ENCODE results near the gene ARHGEF12. TPM values are rescaled to one million over a fixed set of nuclear protein-coding genes. Genes with fewer than 3 reads are reported as not detected.

ARHGEF12 gene
- polyA plus RNA-seq, 3 donors = 0.25 to 0.87 (median 0.27) TPM

DNA sequence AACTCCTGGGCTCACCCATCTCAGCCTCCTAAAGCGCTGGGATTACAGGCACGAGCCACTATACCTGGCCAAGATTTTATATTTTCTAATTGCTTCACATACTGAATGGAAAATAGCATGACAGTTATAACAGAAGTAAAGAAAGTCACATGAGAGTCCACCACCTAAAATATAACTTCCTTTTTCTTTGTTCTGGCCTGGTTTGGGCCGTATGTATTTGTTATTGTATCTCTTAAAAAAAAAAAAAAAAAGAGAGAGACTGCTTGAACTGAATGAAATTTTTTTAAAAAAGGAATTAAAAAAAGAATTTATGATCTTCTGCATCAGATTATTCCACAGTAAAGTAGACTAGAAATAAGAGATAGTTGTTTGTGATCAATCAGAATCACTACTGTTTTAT is 89.3 kb downstream of the ARHGEF12 start:
- no peak overlapping the region for H3K4me3 ChIP-seq (replicated peaks in 1 of 3; ENCODE audit: low read depth in 2 of 3, low read length in 3 of 3)
- Mint-ChIP-seq H3K4me3 (no peak overlapping the region), H3K4me1 (peaks cover 4% of the 10 kb centered on the region), H3K9me3 (no peaks in the 10 kb centered on the region), H3K36me3 (no peaks in the 10 kb centered on the region), H3K27ac (no peak overlapping the region), H3K27me3 (ENCODE audit: low read depth in 3 of 3) (peaks cover 0 to 4% (median 1%) of the 10 kb centered on the region in 3 donors)
- H3K4me1 ChIP-seq (ENCODE audit: control insufficient read depth in 1 of 2, insufficient read depth in 2 of 2, low read length in 2 of 2) = no peaks in the 10 kb centered on the region
- no peaks in the 10 kb centered on the region for H3K27me3 ChIP-seq (ENCODE audit: control insufficient read depth in 2 of 2, insufficient read depth in 2 of 2, low read length in 2 of 2)
- H3K9me3 ChIP-seq (replicated peaks in 1 of 2; ENCODE audit: control insufficient read depth in 1 of 2, insufficient read depth in 1 of 2, low read length in 2 of 2) = no peaks in the 10 kb centered on the region
- intact Hi-C loops (cut with micrococcal nuclease) = no loop called here
- H3K27ac ChIP-seq (ENCODE audit: low read depth in 1 of 2, low read length in 2 of 2) = no peak overlapping the region
- TF ChIP-seq, protein P1, sequence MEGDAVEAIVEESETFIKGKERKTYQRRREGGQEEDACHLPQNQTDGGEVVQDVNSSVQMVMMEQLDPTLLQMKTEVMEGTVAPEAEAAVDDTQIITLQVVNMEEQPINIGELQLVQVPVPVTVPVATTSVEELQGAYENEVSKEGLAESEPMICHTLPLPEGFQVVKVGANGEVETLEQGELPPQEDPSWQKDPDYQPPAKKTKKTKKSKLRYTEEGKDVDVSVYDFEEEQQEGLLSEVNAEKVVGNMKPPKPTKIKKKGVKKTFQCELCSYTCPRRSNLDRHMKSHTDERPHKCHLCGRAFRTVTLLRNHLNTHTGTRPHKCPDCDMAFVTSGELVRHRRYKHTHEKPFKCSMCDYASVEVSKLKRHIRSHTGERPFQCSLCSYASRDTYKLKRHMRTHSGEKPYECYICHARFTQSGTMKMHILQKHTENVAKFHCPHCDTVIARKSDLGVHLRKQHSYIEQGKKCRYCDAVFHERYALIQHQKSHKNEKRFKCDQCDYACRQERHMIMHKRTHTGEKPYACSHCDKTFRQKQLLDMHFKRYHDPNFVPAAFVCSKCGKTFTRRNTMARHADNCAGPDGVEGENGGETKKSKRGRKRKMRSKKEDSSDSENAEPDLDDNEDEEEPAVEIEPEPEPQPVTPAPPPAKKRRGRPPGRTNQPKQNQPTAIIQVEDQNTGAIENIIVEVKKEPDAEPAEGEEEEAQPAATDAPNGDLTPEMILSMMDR (IDR thresholded peaks at IDR 0.05) = no peak
- H2AFZ ChIP-seq (ENCODE audit: insufficient read depth, low read depth, low read length, poor library complexity, severe bottlenecking) = no peak overlapping the region
- no peak overlapping the region for H3K9ac ChIP-seq (ENCODE audit: insufficient read depth, low read length, poor library complexity, severe bottlenecking)
- no CpG with 5 or more reads among the region's 3 CpGs for WGBS (ENCODE audit: insufficient coverage)
- H3K4me2 ChIP-seq (replicated peaks; ENCODE audit: extremely low read depth, low read length, poor library complexity, severe bottlenecking) = no peak overlapping the region
- no peaks in the 10 kb centered on the region for H3K79me2 ChIP-seq (ENCODE audit: insufficient read depth, low read length)
- H3K36me3 ChIP-seq (replicated peaks in 1 of 2; ENCODE audit: control insufficient read depth in 1 of 2, insufficient read depth in 2 of 2, low read length in 2 of 2) = no peaks in the 10 kb centered on the region
- no peak for DNase-seq
- H4K20me1 ChIP-seq (ENCODE audit: insufficient read depth, low read length) = no peaks in the 10 kb centered on the region

DNA sequence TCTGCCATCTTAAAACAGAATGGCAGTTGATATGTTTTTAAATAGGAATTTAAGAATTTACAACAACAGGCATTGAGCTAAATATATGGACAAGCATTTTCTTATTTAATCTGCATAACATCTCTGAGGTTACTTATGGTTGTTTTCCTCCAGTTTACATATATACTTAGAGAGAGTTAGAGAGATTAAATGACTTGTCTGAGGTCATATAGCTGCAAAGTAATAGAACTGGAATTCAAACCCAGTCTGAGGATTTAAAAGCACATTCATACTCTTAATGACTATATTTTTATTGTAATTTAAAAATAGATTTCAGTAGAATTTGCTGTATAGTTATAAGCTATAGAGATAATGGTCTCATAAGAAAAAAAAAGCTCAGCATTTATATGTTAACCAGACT is 93.9 kb downstream of the ARHGEF12 start:
- no peaks in the 10 kb centered on the region for H3K36me3 Mint-ChIP-seq
- Histone ChIP-seq H3K4me3 (replicated peaks in 1 of 3; ENCODE audit: low read depth in 2 of 3, low read length in 3 of 3) (no peak overlapping the region), H3K9me3 (replicated peaks in 1 of 2; ENCODE audit: control insufficient read depth in 1 of 2, insufficient read depth in 1 of 2, low read length in 2 of 2) (no peaks in the 10 kb centered on the region), H3K27me3 (ENCODE audit: control insufficient read depth in 2 of 2, insufficient read depth in 2 of 2, low read length in 2 of 2) (no peaks in the 10 kb centered on the region), H3K79me2 (ENCODE audit: insufficient read depth, low read length) (no peaks in the 10 kb centered on the region), H3K27ac (ENCODE audit: low read depth in 1 of 2, low read length in 2 of 2) (no peak overlapping the region), H3K36me3 (replicated peaks in 1 of 2; ENCODE audit: control insufficient read depth in 1 of 2, insufficient read depth in 2 of 2, low read length in 2 of 2) (no peaks in the 10 kb centered on the region), H3K9ac (ENCODE audit: insufficient read depth, low read length, poor library complexity, severe bottlenecking) (no peak overlapping the region), H3K4me2 (replicated peaks; ENCODE audit: extremely low read depth, low read length, poor library complexity, severe bottlenecking) (no peak overlapping the region), H4K20me1 (ENCODE audit: insufficient read depth, low read length) (no peaks in the 10 kb centered on the region), H3K4me1 (ENCODE audit: control insufficient read depth in 1 of 2, insufficient read depth in 2 of 2, low read length in 2 of 2) (no peaks in the 10 kb centered on the region), H2AFZ (ENCODE audit: insufficient read depth, low read depth, low read length, poor library complexity, severe bottlenecking) (no peak overlapping the region)
- no peak overlapping the region for H3K4me3 Mint-ChIP-seq
- DNase-seq = no peak
- TF ChIP-seq, protein P1 (IDR thresholded peaks at IDR 0.05) = no peak
- H3K27ac Mint-ChIP-seq = no peak overlapping the region
- intact Hi-C loops (cut with micrococcal nuclease) = no loop called here
- peaks cover 5% of the 10 kb centered on the region for H3K4me1 Mint-ChIP-seq
- H3K27me3 Mint-ChIP-seq (ENCODE audit: low read depth in 3 of 3) = peaks cover 3 to 18% (median 9%) of the 10 kb centered on the region in 3 donors
- no peaks in the 10 kb centered on the region for H3K9me3 Mint-ChIP-seq
